ENCODE results near the gene GPRIN3. TPM values are rescaled to one million over a fixed set of nuclear protein-coding genes. Genes with fewer than 3 reads are reported as not detected.

The GPRIN3 gene
- total RNA-seq, 2 donors from 2014 or later: 5.7 to 9.0 TPM

DNA sequence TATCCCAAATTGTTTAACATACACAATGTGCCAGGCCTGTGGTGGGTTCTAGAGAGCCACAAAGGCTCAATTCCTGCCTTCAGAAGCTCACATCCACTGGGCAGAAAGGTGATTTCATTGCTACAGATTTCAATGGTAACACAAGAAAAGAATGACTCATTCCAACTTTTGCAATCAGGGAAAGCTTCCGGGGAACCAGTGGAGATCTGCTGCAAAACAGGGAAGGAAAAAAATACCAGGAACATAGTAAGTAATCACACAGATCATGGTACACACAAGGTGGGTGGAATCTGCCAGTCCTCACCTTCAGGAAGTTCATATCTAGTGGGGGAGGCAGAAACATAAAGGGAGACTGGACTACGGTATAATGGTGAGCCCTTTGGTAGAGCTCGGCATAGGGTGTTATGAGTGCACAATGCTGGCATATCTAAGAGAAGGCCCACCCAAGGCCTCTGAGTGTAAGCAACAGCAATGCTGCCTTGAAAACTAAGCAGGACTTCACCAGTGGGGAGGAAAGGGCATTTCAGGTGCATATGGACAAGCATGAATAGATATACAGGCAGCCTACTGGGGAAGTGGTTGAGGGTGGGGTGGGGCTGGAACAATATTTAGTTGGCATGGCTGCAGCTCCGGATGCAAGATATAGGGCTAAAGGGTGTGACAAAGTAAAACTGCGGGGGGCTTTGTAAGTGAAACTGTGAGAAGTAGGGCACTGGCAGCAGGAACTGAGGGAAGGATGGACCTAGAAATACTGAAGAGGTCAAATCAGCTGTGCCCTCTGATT lies 24.2 kb downstream of the GPRIN3 start:
- no peak for ATAC-seq (ENCODE audit: insufficient number of reproducible peaks, low FRiP score, low read depth)
- no peaks in the 10 kb centered on the region for H3K4me1 ChIP-seq (ENCODE audit: control insufficient read depth in 1 of 2, low read depth in 2 of 2)
- TF ChIP-seq, protein P1, sequence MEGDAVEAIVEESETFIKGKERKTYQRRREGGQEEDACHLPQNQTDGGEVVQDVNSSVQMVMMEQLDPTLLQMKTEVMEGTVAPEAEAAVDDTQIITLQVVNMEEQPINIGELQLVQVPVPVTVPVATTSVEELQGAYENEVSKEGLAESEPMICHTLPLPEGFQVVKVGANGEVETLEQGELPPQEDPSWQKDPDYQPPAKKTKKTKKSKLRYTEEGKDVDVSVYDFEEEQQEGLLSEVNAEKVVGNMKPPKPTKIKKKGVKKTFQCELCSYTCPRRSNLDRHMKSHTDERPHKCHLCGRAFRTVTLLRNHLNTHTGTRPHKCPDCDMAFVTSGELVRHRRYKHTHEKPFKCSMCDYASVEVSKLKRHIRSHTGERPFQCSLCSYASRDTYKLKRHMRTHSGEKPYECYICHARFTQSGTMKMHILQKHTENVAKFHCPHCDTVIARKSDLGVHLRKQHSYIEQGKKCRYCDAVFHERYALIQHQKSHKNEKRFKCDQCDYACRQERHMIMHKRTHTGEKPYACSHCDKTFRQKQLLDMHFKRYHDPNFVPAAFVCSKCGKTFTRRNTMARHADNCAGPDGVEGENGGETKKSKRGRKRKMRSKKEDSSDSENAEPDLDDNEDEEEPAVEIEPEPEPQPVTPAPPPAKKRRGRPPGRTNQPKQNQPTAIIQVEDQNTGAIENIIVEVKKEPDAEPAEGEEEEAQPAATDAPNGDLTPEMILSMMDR (IDR thresholded peaks at IDR 0.05): no peak
- H3K9me3 ChIP-seq: no peaks in the 10 kb centered on the region
- no peaks in the 10 kb centered on the region for H3K36me3 ChIP-seq
- no peaks in the 10 kb centered on the region for H3K27me3 ChIP-seq (replicated peaks; ENCODE audit: insufficient read depth)
- H3K27ac ChIP-seq: no peak overlapping the region
- H3K4me3 ChIP-seq: no peak overlapping the region
- no peak for DNase-seq (ENCODE audit: low spot score)

DNA sequence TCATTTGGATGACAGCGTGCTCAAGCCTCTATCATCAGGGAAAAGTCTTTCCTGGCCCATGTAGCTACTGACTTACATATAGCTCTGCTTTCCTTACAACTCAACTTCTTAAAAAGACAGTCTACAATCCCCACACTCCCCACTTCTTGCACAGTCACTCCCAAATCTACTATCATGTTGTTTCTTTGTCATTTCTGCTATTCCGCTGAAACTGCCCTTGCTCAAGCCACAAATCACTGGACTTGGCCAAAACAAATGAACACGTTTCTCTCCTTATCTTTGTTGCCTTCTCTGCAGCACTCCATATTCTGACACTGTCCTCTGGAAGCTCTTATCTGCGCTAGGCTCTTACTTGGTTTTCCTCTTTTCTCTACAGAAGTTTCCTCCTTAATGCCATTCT lies 28.2 kb downstream of the GPRIN3 start:
- no peak for ATAC-seq (ENCODE audit: insufficient number of reproducible peaks, low FRiP score, low read depth)
- no peaks in the 10 kb centered on the region for H3K4me1 ChIP-seq (ENCODE audit: control insufficient read depth in 1 of 2, low read depth in 2 of 2)
- TF ChIP-seq, protein P1 (IDR thresholded peaks at IDR 0.05): no peak
- H3K27me3 ChIP-seq (replicated peaks; ENCODE audit: insufficient read depth): no peaks in the 10 kb centered on the region
- H3K27ac ChIP-seq: no peak overlapping the region
- H3K36me3 ChIP-seq: no peaks in the 10 kb centered on the region
- no peak overlapping the region for H3K4me3 ChIP-seq
- H3K9me3 ChIP-seq: no peaks in the 10 kb centered on the region
- DNase-seq (ENCODE audit: low spot score): no peak

DNA sequence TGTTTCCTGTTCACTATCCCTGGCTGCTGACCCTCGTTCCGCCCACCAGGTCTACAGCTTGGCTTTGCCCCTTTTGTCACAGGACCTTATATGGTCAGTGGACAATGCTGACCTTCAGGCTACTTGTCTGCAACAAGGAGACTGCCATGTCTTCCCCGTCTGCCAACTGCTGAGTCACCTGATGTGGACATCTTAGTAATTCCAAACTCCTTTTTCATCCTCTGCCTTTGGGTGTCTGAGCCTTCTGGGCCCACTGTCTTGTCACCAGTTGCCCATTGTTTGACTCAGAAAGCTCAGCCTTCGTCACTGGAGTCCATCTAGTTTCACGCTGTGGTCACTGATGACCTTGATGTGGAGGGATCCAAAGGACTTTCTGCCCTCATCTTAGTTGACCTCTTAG lies 30.2 kb downstream of the GPRIN3 start:
- TF ChIP-seq, protein P1 (IDR thresholded peaks at IDR 0.05): no peak
- H3K36me3 ChIP-seq: no peaks in the 10 kb centered on the region
- H3K9me3 ChIP-seq: no peaks in the 10 kb centered on the region
- DNase-seq (ENCODE audit: low spot score) (no peak), ATAC-seq (ENCODE audit: insufficient number of reproducible peaks, low FRiP score, low read depth) (no peak)
- no peak overlapping the region for H3K4me3 ChIP-seq
- no peak overlapping the region for H3K27ac ChIP-seq
- no peaks in the 10 kb centered on the region for H3K27me3 ChIP-seq (replicated peaks; ENCODE audit: insufficient read depth)
- no peaks in the 10 kb centered on the region for H3K4me1 ChIP-seq (ENCODE audit: control insufficient read depth in 1 of 2, low read depth in 2 of 2)

DNA sequence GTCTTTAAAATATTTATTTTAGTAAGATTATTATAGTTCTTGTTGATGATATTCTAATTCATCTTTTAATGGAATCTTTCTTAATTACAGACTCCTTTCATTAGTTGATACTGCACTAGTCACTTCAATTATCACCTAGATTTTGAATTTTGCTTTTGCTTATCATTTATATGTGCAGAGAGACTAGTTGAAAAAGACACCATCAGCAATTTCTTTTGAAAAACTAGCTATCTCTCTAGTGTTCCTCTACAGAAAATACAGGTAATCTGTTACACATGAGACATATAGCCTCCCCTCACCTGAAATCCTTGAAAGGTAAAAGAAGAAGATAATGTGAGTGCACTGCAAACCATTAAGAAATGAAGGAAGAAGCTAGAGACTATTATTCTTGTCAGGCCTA lies 31.3 kb downstream of the GPRIN3 start:
- Histone ChIP-seq H3K27ac (no peak overlapping the region), H3K27me3 (replicated peaks; ENCODE audit: insufficient read depth) (no peaks in the 10 kb centered on the region), H3K4me3 (no peak overlapping the region), H3K36me3 (no peaks in the 10 kb centered on the region), H3K9me3 (no peaks in the 10 kb centered on the region), H3K4me1 (ENCODE audit: control insufficient read depth in 1 of 2, low read depth in 2 of 2) (no peaks in the 10 kb centered on the region)
- TF ChIP-seq, protein P1 (IDR thresholded peaks at IDR 0.05): no peak
- DNase-seq (ENCODE audit: low spot score) (no peak), ATAC-seq (ENCODE audit: insufficient number of reproducible peaks, low FRiP score, low read depth) (no peak)

DNA sequence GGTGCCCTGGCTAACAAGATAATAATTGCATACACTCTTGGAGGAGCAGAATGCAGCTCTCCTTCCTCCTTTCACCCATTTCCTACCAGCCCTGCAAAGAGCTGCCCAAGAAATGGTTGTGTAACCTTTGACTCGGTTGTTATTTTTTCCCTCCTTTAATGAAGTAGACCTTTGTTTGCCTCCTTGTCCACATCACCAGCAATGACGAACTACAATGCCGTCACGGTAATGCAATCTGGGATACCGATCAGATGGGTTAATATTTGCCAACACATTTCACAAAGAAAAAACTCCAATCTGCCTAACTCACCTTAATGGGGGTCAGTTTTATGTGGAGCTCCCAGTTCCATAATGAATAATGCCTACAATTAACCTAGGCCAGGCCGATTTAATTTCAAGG lies 32.0 kb downstream of the GPRIN3 start:
- DNase-seq (ENCODE audit: low spot score) (no peak), ATAC-seq (ENCODE audit: insufficient number of reproducible peaks, low FRiP score, low read depth) (no peak)
- Histone ChIP-seq H3K4me3 (no peak overlapping the region), H3K9me3 (no peaks in the 10 kb centered on the region), H3K36me3 (no peaks in the 10 kb centered on the region), H3K27me3 (replicated peaks; ENCODE audit: insufficient read depth) (no peaks in the 10 kb centered on the region), H3K27ac (no peak overlapping the region), H3K4me1 (ENCODE audit: control insufficient read depth in 1 of 2, low read depth in 2 of 2) (no peaks in the 10 kb centered on the region)
- TF ChIP-seq, protein P1 (IDR thresholded peaks at IDR 0.05): no peak

All from thoracic aorta (tissue), 2 donors.